ENCODE data around the gene RBM23.
"Not testable (repeated sequence)": the region's sequence is repeated elsewhere in the genome, so short reads cannot be mapped to it uniquely, and the experiment has no call there.

Gene RBM23

GRCh38 chr14:22918804-22919600 is at the start of gene RBM23:
Gene RBM23 (minus strand): TSS chr14:22919149.
- H3K27ac ChIP-seq: peak within 1 kb of the TSS; percentile 85
- TF ChIP-seq CTCF (conservative IDR thresholded peaks at IDR 0.05): no peak

- TF ChIP-seq CTCF (conservative IDR thresholded peaks at IDR 0.05): no peak
- no peak overlapping the region for H3K27ac ChIP-seq
Observed at GRCh38 chr14:22966783-22967269, 47.9 kb upstream of the RBM23 start.

- not testable (repeated sequence) for H3K27ac ChIP-seq
Observed at GRCh38 chr14:22965916-22966782, 47.2 kb upstream of the RBM23 start.

- no peak for TF ChIP-seq CTCF (conservative IDR thresholded peaks at IDR 0.05)
- H3K27ac ChIP-seq: no peak overlapping the region
Observed at GRCh38 chr14:22962061-22962676, 43.2 kb upstream of the RBM23 start.

GRCh38 chr14:22955702-22956569 is 37.0 kb upstream of the RBM23 start:
- peak overlapping the region; percentile 93 for H3K27ac ChIP-seq
- TF ChIP-seq CTCF (conservative IDR thresholded peaks at IDR 0.05): no peak

- no peak for TF ChIP-seq CTCF (conservative IDR thresholded peaks at IDR 0.05)
- no peak overlapping the region for H3K27ac ChIP-seq
Observed at GRCh38 chr14:22952418-22952817, 33.5 kb upstream of the RBM23 start.

- H3K27ac ChIP-seq: not testable (repeated sequence)
Observed at GRCh38 chr14:22951795-22952194, 32.8 kb upstream of the RBM23 start.
